ENCODE data around the gene ST3GAL3.

DNA sequence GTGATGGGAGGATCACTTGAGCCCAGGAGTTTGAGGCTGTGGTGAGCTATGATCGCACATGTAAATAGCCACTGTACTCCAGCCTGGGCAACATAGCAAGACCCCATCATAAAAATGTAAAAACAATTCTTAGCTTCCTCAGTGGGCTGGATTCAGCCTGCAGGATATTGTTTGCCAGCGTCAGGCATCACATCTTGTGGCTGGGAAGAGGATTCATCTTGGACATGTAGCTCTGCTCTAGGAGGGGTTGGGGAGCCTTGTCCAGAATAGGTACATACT, 19.3 kb upstream of the ST3GAL3 start:
- TF ChIP-seq, protein P1, sequence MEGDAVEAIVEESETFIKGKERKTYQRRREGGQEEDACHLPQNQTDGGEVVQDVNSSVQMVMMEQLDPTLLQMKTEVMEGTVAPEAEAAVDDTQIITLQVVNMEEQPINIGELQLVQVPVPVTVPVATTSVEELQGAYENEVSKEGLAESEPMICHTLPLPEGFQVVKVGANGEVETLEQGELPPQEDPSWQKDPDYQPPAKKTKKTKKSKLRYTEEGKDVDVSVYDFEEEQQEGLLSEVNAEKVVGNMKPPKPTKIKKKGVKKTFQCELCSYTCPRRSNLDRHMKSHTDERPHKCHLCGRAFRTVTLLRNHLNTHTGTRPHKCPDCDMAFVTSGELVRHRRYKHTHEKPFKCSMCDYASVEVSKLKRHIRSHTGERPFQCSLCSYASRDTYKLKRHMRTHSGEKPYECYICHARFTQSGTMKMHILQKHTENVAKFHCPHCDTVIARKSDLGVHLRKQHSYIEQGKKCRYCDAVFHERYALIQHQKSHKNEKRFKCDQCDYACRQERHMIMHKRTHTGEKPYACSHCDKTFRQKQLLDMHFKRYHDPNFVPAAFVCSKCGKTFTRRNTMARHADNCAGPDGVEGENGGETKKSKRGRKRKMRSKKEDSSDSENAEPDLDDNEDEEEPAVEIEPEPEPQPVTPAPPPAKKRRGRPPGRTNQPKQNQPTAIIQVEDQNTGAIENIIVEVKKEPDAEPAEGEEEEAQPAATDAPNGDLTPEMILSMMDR (IDR thresholded peaks at IDR 0.05; ENCODE audit: low read depth, low read length), result no peak
- TF ChIP-seq POLR2A (IDR thresholded peaks at IDR 0.05; ENCODE audit: extremely low read depth, insufficient read length) (no peak), MYC (IDR thresholded peaks at IDR 0.05; ENCODE audit: low read depth, low read length) (no peak)
- TF ChIP-seq, protein P2, sequence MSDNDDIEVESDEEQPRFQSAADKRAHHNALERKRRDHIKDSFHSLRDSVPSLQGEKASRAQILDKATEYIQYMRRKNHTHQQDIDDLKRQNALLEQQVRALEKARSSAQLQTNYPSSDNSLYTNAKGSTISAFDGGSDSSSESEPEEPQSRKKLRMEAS (IDR thresholded peaks at IDR 0.05; ENCODE audit: low read depth, low read length), result no peak

Data from NB4 (cell line).